NCI-H1417 treated with DMSO at 0.1 percent for 48 hours (cell line): ENCODE results near the gene PRSS8.
"Not testable (repeated sequence)": the region's sequence is repeated elsewhere in the genome, so short reads cannot be mapped to it uniquely, and the experiment has no call there.

Experiments used
- DNase-seq: peaks from one replicate; lab custom pipeline; 2025; lab: John Stamatoyannopoulos, UW

Gene PRSS8

GRCh38 chr16:31144418-31144817 lies 8.9 kb upstream of the PRSS8 start:
- not testable (repeated sequence) for DNase-seq

- no peak for DNase-seq
Observed at GRCh38 chr16:31143694-31144148, 8.2 kb upstream of the PRSS8 start.

GRCh38 chr16:31143011-31143693 lies 7.6 kb upstream of the PRSS8 start:
- no peak for DNase-seq

- peak; percentile 81 for DNase-seq
Observed at GRCh38 chr16:31142109-31143010, 6.8 kb upstream of the PRSS8 start.

GRCh38 chr16:31141489-31142108 lies 6.1 kb upstream of the PRSS8 start:
- DNase-seq: no peak

- DNase-seq: not testable (repeated sequence)
Observed at GRCh38 chr16:31141071-31141469, 5.5 kb upstream of the PRSS8 start.

GRCh38 chr16:31138621-31139578 lies 3.4 kb upstream of the PRSS8 start:
- DNase-seq: no peak

GRCh38 chr16:31136822-31137499 lies 1.4 kb upstream of the PRSS8 start:
- not testable (repeated sequence) for DNase-seq

GRCh38 chr16:31136287-31136662 lies 748 bp upstream of the PRSS8 start:
- DNase-seq: no peak

- no peak for DNase-seq
Observed at GRCh38 chr16:31134625-31135534, 647 bp downstream of the PRSS8 start.

- DNase-seq: no peak
Observed at GRCh38 chr16:31134091-31134571, 1.4 kb downstream of the PRSS8 start.

- no peak for DNase-seq
Observed at GRCh38 chr16:31133046-31133501, 2.5 kb downstream of the PRSS8 start.

GRCh38 chr16:31132303-31132979 lies 3.1 kb downstream of the PRSS8 start:
- no peak for DNase-seq

- DNase-seq: no peak
Observed at GRCh38 chr16:31131841-31132271, 3.7 kb downstream of the PRSS8 start.

GRCh38 chr16:31131416-31131815 lies 4.1 kb downstream of the PRSS8 start:
- DNase-seq: no peak

GRCh38 chr16:31130899-31131298 lies 4.6 kb downstream of the PRSS8 start:
- DNase-seq: no peak

GRCh38 chr16:31130336-31130891 lies 5.1 kb downstream of the PRSS8 start:
- no peak for DNase-seq

GRCh38 chr16:31129568-31130335 lies 5.8 kb downstream of the PRSS8 start:
- no peak for DNase-seq
